Endometrial microvascular endothelial cells (primary cell): ENCODE data around the gene THOC3. TPM values are rescaled to one million over a fixed set of nuclear protein-coding genes. Genes with fewer than 3 reads are reported as not detected.
"Not testable (repeated sequence)": the region's sequence is repeated elsewhere in the genome, so short reads cannot be mapped to it uniquely, and the experiment has no call there.

Experiments
- in situ Hi-C: cut with HindIII; loops from 2 replicates; pipeline ENCODE4 v1.10.0; 2017; ENCODE audit warnings: low sequenced_read_pairs, low pct_unique_long_range_greater_than_20kb; ENCODE audit errors: inconsistent ontology term
- total RNA-seq: library from RNA; depleted of rRNA; stranded (reverse); fragments of >200 nt; gene quantifications from one replicate; pipeline ENCODE4 v1.2.3, GENCODE V29; 2015; ENCODE audit errors: inconsistent ontology term

The THOC3 gene, protein sequence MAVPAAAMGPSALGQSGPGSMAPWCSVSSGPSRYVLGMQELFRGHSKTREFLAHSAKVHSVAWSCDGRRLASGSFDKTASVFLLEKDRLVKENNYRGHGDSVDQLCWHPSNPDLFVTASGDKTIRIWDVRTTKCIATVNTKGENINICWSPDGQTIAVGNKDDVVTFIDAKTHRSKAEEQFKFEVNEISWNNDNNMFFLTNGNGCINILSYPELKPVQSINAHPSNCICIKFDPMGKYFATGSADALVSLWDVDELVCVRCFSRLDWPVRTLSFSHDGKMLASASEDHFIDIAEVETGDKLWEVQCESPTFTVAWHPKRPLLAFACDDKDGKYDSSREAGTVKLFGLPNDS
- 67.8 TPM for total RNA-seq

GRCh38 chr5:175967471-175968372, at the start of gene THOC3:
THOC3 (minus strand) TSS chr5:175968315; CDS start chr5:175968208, 107 bp downstream.
- in situ Hi-C loops, result not testable (repeated sequence)

DNA sequence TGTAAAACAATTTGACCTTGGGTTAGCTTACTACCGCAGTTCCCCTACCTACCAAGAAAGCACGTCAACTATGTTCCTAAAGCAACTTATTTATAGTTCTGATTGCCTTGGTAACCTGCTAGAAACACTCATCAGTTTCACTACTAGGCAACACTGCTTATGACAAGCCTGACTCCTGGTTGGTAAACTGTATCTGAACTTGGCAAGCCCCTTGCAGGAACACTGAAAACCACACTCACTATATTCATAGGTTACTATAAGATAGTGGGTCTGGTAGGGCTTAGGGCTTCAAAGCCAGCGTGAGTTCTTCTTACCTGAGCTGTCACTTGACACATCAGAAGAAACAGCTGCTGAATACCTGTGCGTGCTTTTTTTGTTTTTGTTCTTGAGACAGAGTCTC, 49.2 kb upstream of the THOC3 start:
- in situ Hi-C loops, result not testable (repeated sequence)

DNA sequence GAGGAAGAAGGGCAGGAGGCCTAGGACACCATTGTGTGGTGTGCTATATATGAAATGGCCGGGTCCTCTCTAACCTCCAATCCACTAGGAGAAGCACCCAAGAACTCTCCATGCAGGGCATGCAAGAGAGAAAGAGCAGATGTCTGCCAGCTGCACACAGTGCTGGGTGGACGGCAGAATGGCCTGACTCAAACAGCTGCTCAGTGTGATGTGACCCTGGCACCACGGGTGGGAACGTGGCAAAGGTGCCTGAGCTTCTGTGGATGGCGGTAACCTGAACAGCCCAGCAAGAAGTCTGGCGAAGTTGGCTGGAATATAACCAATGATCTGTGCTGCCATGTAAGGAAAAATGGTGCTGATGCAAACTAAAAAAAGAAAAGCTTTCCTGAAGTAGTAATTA, 46.2 kb upstream of the THOC3 start:
- in situ Hi-C loops, result not testable (repeated sequence)

- in situ Hi-C loops, result not testable (repeated sequence)
Observed at GRCh38 chr5:176011088-176011487, 43.0 kb upstream of the THOC3 start.

- in situ Hi-C loops, result not testable (repeated sequence)
Observed at GRCh38 chr5:176010202-176010601, 42.1 kb upstream of the THOC3 start.

DNA sequence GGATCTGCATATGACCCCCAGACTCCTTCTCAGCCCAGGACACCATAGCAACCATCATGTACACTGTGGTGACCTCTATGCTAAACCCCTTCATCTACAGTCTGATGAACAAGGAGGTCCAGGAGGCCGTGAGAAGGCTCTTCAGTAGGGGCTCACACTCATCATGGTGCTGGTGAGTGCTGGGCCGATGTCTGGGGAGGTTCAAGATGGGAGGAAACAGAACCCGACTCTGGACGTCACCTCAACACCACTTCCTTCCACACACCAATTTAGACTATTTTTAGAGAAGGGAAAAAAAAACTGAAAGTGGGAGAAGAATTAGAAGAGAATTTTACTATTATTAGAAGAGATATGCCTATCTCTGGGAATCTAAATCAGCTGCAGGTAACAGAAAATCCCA, 39.1 kb upstream of the THOC3 start:
- in situ Hi-C loops, result not testable (repeated sequence)

DNA sequence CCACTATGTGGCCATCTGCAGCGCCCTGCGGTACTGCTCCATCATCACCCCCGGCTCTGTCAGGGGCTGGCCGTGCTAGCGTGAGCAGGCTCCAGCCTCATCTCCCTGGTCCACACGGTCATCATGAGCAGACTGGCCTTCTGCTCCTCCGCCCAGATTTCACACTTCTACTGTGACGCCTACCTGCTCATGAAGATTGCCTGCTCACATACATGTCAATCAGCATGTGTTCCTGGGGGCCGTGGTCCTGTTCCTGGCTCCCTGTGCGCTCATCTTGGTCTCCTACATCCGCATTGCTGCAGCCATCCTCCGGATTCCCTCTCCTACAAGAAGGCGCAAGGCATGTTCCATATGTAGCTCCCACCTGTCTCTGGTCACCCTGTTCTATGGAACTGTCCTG, 38.7 kb upstream of the THOC3 start:
- in situ Hi-C loops, result not testable (repeated sequence)

GRCh38 chr5:175997979-175998378, 29.9 kb upstream of the THOC3 start:
- in situ Hi-C loops, result not testable (repeated sequence)

- in situ Hi-C loops, result not testable (repeated sequence)
Observed at GRCh38 chr5:175997495-175997894, 29.4 kb upstream of the THOC3 start.

GRCh38 chr5:175996791-175997190, 28.7 kb upstream of the THOC3 start:
- in situ Hi-C loops, result not testable (repeated sequence)

GRCh38 chr5:175995506-175995905, 27.4 kb upstream of the THOC3 start:
- in situ Hi-C loops, result not testable (repeated sequence)

DNA sequence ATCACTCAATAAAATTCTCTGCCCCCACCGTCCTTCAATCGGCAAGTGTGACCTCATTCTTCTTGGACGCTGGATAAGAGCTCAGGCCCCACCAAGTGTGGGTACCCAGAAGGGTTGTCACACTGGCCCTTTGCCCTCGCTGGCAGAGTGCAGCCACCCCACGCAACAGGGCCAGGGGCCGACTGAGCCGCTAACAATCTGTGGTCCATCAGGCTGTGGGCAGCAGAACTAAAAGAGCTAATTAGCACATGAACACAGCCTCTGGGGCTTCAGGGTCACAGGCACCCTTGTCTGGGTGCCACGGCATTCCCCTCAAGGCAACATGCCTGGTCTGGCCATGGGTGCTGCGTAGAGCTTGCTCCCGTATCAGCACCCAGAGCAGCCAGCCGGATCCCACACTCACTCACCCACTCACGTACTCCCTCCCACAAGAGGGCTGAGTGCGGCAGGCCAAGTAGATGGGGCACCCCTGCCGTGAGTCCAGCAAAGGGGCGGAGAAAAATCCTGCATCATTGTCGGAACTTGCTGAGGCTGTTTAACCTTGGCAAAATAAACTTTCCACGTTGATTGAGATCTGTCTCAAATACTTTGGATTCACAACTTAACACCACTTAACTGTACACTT, 11.4 kb upstream of the THOC3 start:
- in situ Hi-C loops, result not testable (repeated sequence)

DNA sequence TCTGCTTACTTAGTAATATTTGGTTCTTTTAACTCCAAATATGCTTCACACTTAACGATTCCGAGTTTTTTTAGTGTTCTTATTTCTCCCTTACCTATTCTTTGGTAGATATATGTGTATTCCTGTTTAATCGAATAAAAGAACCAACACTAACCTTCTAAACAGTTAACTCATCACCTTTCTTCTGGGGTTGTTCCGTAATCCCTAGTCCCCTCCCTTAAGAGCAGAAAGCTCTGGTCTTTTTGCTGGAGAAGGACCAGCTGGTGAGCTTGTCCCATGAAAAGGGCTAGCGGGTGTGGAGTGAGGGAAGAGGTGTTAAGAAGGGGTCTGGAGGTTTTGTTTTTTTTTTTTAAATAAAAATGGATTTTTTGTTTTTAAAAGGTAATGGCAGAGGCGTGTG, 266 bp upstream of the THOC3 start:
- in situ Hi-C loops, result not testable (repeated sequence)

DNA sequence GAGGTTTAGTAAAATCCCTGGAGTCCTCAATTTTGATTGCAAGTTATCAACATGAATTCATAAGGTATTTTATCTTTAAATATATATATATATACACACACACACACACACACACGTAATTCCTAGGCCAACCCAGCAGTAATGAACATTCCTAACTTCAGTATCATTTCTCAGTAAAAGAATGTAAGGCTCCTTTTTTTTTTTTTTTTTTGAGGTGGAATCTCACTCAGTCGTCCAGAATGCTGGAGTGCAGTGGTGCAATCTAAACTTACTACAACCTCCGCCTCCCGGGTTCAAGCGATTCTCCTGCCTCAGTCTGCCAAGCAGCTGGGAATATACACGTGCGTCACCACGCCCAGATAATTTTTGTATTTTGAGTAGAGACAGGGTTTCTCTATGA, 5.8 kb downstream of the THOC3 start:
- in situ Hi-C loops, result not testable (repeated sequence)

DNA sequence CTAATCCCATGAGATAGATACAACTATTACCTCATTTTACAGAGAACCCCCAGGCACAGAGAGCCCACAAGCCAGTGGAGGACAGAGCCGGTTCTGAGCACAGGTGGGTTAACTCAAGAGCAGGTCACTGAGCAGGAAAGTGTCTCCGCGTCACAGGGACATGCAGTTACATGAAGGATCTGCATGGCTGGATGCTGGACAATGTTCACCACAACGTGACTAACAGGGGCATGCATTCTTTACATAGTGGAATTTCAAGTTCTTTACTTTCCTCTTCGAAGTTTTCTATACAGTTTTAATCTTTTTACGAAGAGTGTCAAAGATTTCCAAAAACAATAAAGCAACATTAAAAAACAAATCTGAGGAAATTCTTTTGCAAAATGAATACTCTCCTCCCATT, 7.9 kb downstream of the THOC3 start:
- in situ Hi-C loops, result not testable (repeated sequence)

- in situ Hi-C loops, result not testable (repeated sequence)
Observed at GRCh38 chr5:175958515-175958914, 9.6 kb downstream of the THOC3 start.

DNA sequence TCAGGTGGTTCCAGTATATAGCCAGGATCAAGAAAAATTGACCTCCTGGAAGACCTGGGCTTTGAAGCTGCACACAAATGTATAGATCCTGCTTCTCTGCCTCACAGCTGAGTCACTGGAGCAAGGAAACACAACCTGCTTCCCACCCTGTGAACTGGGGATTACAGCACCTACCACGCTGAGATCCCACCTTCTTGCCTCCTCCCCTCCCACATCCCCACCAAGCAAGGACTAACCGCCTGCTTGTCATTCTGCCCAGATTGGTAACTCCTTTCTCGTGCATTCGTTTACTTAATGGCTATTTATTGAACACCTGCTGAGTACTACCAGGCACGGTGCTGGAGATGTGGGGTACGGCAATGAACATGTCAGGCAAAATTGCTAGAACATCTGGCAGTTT, 14.0 kb downstream of the THOC3 start:
- in situ Hi-C loops, result not testable (repeated sequence)

DNA sequence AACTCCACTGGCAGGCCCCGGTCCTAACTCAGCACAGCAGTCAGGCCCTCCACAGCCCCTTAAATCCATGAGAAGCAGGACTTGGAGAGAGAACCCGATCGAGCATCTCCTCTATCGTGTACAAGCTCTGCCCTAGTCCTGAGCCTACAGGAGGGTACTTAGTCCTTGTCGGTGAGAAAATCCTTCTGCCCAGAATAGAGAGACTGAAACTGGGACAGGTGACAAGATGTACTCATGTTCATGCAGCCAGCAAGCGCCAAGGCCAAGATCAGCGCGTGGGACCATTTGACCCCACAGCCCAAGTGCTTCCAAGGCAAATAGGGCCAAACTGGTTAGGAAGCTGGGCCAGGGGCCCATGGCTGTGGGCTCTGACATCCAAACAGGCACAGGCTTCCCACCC, 15.3 kb downstream of the THOC3 start:
- in situ Hi-C loops, result not testable (repeated sequence)

- in situ Hi-C loops, result not testable (repeated sequence)
Observed at GRCh38 chr5:175951339-175951969, 16.7 kb downstream of the THOC3 start.
